A549 (cell line): ENCODE data around the gene PI4KB. TPM values are rescaled to one million over a fixed set of nuclear protein-coding genes. Genes with fewer than 3 reads are reported as not detected.
A peak's percentile ranks its signal among the peaks of the same experiment; 100 is the strongest.

Experiments used
- ATAC-seq, 2 experiments: fragments of 200-7000 bp in 1 of 2; fragments of >200 bp in 1 of 2; cut with Nextera tagmentation in 1 of 2; cut with Tn5 transposase in 1 of 2; 3 replicates each; pipeline versions ENCODE4 v1.8.0 to v1.9.1; 2018 to 2020; ENCODE audit warnings: mild to moderate bottlenecking in 1 of 2, moderate library complexity in 1 of 2
- CTCF ChIA-PET: fragments of 300-600 bp; sonication (Branson Sonifier 250); formaldehyde crosslinking; extraction: SDS; loops from one replicate; lab custom pipeline; 2021; ENCODE audit warnings: antibody characterized with exemption, inconsistent platforms; lab: Yijun Ruan, JAX
- POLR2A ChIA-PET: fragments of 350-600 bp; formaldehyde crosslinking; extraction: SDS; loops from one replicate; lab custom pipeline; 2021; ENCODE audit warnings: antibody characterized with exemption, inconsistent platforms; lab: Yijun Ruan, JAX
- DNase-seq, 2 experiments: peaks; one replicate each; pipeline versions ENCODE4 v3.0.0 to v3.0.0-alpha.2; 2011 to 2016; ENCODE audit warnings: low read depth in 1 of 2, low spot score in 1 of 2
- FAIRE-seq: peaks from 2 replicates; lab custom pipeline; 2011; peaks lifted over from hg19 to GRCh38; lab: Jason Lieb, UNC
- H3K27ac ChIP-seq, 2 experiments: fragments of >200 bp; sonication (Bioruptor Twin); formaldehyde crosslinking; 3 replicates each; pipeline ENCODE4 v1.5.1; 2016 to 2017
- H3K4me1 ChIP-seq: fragments of >200 bp; sonication (Bioruptor Twin); formaldehyde crosslinking; 3 replicates; pipeline ENCODE4 v1.6.1; 2016
- H3K4me2 ChIP-seq: fragments of >200 bp; sonication (Bioruptor Twin); formaldehyde crosslinking; 3 replicates; pipeline ENCODE4 v1.6.1; 2016
- H3K4me3 ChIP-seq: fragments of >200 bp; sonication (Bioruptor Twin); formaldehyde crosslinking; 3 replicates; pipeline ENCODE4 v1.5.1; 2016
- H3K9me3 ChIP-seq: fragments of >200 bp; sonication (Bioruptor Twin); formaldehyde crosslinking; 3 replicates; pipeline ENCODE4 v1.6.1; 2016
- CHD2 ChIP-seq: fragments of 150-350 bp; IDR thresholded peaks from 2 replicates; pipeline ENCODE4 v1.6.1; 2014; ENCODE audit warnings: low read length; ENCODE audit not compliant: partially characterized antibody
- CHD4 ChIP-seq: fragments of 200-600 bp; sonication (generic); IDR thresholded peaks from 2 replicates; pipeline ENCODE4 v1.6.1; 2016; ENCODE audit warnings: antibody characterized with exemption, mild to moderate bottlenecking, borderline replicate concordance
- CTCF ChIP-seq: fragments of >200 bp; sonication (Bioruptor Twin); formaldehyde crosslinking; IDR thresholded peaks from 3 replicates; pipeline ENCODE4 v1.5.1; 2016
- ELK1 ChIP-seq: fragments of 150-350 bp; IDR thresholded peaks from 2 replicates; pipeline ENCODE4 v1.6.1; 2014; ENCODE audit warnings: low read depth, mild to moderate bottlenecking, low read length
- EP300 ChIP-seq, 2 experiments: fragments of >200 bp; sonication (Bioruptor Twin); formaldehyde crosslinking; IDR thresholded peaks; 2 replicates in 1 of 2; 3 replicates in 1 of 2; pipeline ENCODE4 v1.6.1; 2016 to 2017
- FOXS1 ChIP-seq: fragments of 250-450 bp; sonication (Bioruptor Pico); IDR thresholded peaks from 2 replicates; pipeline ENCODE4 v1.5.0; 2020; ENCODE audit warnings: mild to moderate bottlenecking, moderate library complexity
- HMGXB4 ChIP-seq: fragments of 250-450 bp; sonication (Bioruptor Pico); IDR thresholded peaks from 2 replicates; pipeline ENCODE4 v1.5.0; 2021; ENCODE audit warnings: mild to moderate bottlenecking, moderate library complexity, borderline replicate concordance
- HOXB5 ChIP-seq: fragments of 250-450 bp; sonication (Bioruptor Pico); IDR thresholded peaks from 2 replicates; pipeline ENCODE4 v1.5.0; 2020; ENCODE audit warnings: mild to moderate bottlenecking, moderate library complexity
- JUN ChIP-seq, 2 experiments: fragments of >200 bp; sonication (Bioruptor Twin); formaldehyde crosslinking; IDR thresholded peaks; 2 replicates in 1 of 2; 3 replicates in 1 of 2; pipeline ENCODE4 v1.6.1; 2016 to 2017
- KDM1A ChIP-seq: fragments of 200-600 bp; sonication (generic); IDR thresholded peaks from 2 replicates; pipeline ENCODE4 v1.6.1; 2016; ENCODE audit warnings: low read depth, mild to moderate bottlenecking
- MAX ChIP-seq: IDR thresholded peaks from 2 replicates; pipeline ENCODE4 v1.6.1; 2012
- MYC ChIP-seq: IDR thresholded peaks from 2 replicates; pipeline ENCODE4 v1.6.1; 2012; ENCODE audit warnings: mild to moderate bottlenecking, inconsistent platforms, low read length, improper control_type of control experiment, borderline replicate concordance
- PBX3 ChIP-seq: IDR thresholded peaks from 2 replicates; pipeline ENCODE4 v1.6.1; 2012
- RAD21 ChIP-seq, 2 experiments: fragments of >200 bp in 1 of 2; sonication (Bioruptor Twin) in 1 of 2; formaldehyde crosslinking in 1 of 2; IDR thresholded peaks in 1 of 2; conservative IDR thresholded peaks in 1 of 2; 2 replicates in 1 of 2; 3 replicates in 1 of 2; pipeline ENCODE4 v1.6.1; 2012 to 2018; ENCODE audit warnings: inconsistent platforms in 1 of 2
- REST ChIP-seq: fragments of 200-600 bp; sonication (generic); IDR thresholded peaks from 2 replicates; pipeline ENCODE4 v1.6.1; 2016; ENCODE audit warnings: antibody characterized with exemption, mild to moderate bottlenecking, moderate library complexity
- RFX5 ChIP-seq: fragments of 450-650 bp; IDR thresholded peaks from 2 replicates; pipeline ENCODE4 v1.7.1; 2014; ENCODE audit warnings: antibody characterized with exemption, mild to moderate bottlenecking, moderate library complexity
- ZFP36 ChIP-seq: fragments of 450-650 bp; IDR thresholded peaks from 2 replicates; pipeline ENCODE4 v1.6.1; 2014; ENCODE audit warnings: borderline replicate concordance; ENCODE audit not compliant: partially characterized antibody
- WGBS: methylation state at CpG from one replicate; pipeline ENCODE4 v1.1.6; 2017; ENCODE audit errors: missing lambda C conversion rate; 5-methylcytosine and 5-hydroxymethylcytosine counted together
- polyA plus RNA-seq, 4 experiments: library from polyadenylated mRNA; depleted of rRNA in 3 of 4; stranded (reverse); fragments of >200 nt; fragmentation: RNase III in 1 of 4; extraction: RNeasy Plus Mini Kit Qiagen cat#74134 plus additional on column Dnase treatment in 1 of 4; gene quantifications; 2 replicates in 3 of 4; 3 replicates in 1 of 4; pipeline ENCODE4 v1.2.3, GENCODE V29; 2011 to 2017

Gene PI4KB
- polyA plus RNA-seq, 2 of the 4 experiments (the other 2 are of a cell fraction), result 26.8 to 34.4 TPM

- POLR2A ChIA-PET, result no interaction called here
- Histone ChIP-seq H3K4me2 (no peak overlapping the region), H3K4me3 (no peak overlapping the region), H3K9me3 (peaks cover 20% of the 10 kb centered on the region), H3K4me1 (peaks cover under 1% of the 10 kb centered on the region; the same call in 2 of the 3 replicates), H3K27ac (no peak overlapping the region)
- ATAC-seq (peak in 1 of 2 experiments; percentile 48; a peak in 2 of 6 replicates), DNase-seq (no peak), FAIRE-seq (no peak)
- TF ChIP-seq JUN (IDR thresholded peaks at IDR 0.05), result no peak
- no peak for TF ChIP-seq CHD4
- TF ChIP-seq RAD21 (conservative IDR thresholded peaks at IDR 0.05 in 1 of 2, IDR thresholded peaks at IDR 0.05 in 1 of 2), result no peak
- TF ChIP-seq HOXB5, result no peak
- TF ChIP-seq CHD2, result no peak
- CTCF ChIA-PET, result interaction anchor here (0.9 to 1.7 kb wide), 3 partner anchors 24 to 53 kb away, joined by 3 to 11 read pairs (median 3); partner anchors contain the start of gene PSMB4
- 85% methylated on average over 4 of the region's 4 CpGs for WGBS
These were observed 37.8 kb upstream of the PI4KB start for GRCh38 chr1:151364996-151365395.

- no peak for FAIRE-seq
- peaks cover 20% of the 10 kb centered on the region for H3K9me3 ChIP-seq
- peak in 1 of 2 experiments; percentile 23 for DNase-seq
- CTCF ChIA-PET, result interaction anchor here (1.1 to 14.4 kb wide), 2 partner anchors 22 to 62 kb away, joined by 5 to 108 read pairs; no protein-coding TSS in a partner anchor
- H3K4me3 ChIP-seq, result no peak overlapping the region
- H3K4me2 ChIP-seq, result no peak overlapping the region
- H3K4me1 ChIP-seq, result no peaks in the 10 kb centered on the region
- ATAC-seq, result no peak
- peak; percentile 96 for TF ChIP-seq ZFP36
- TF ChIP-seq REST, result no peak
- TF ChIP-seq, all 56 proteins: peak for 1
- POLR2A ChIA-PET, result no interaction called here
- 52% methylated on average over 3 of the region's 3 CpGs for WGBS
- H3K27ac ChIP-seq, result no peak overlapping the region
These were observed 35.3 kb upstream of the PI4KB start for GRCh38 chr1:151362308-151363155.

GRCh38 chr1:151361883-151362282 is 34.7 kb upstream of the PI4KB start:
- CTCF ChIA-PET, result interaction anchor here (14.4 kb wide), 1 partner anchor 21 kb away, joined by 108 read pairs; no protein-coding TSS in a partner anchor
- FAIRE-seq (no peak), DNase-seq (no peak), ATAC-seq (no peak)
- Histone ChIP-seq H3K4me2 (no peak overlapping the region), H3K27ac (no peak overlapping the region), H3K4me1 (no peaks in the 10 kb centered on the region), H3K4me3 (no peak overlapping the region)
- TF ChIP-seq FOXS1 (CRISPR knock-in tag), result no peak
- TF ChIP-seq MAX, result no peak
- TF ChIP-seq HOXB5, result no peak
- TF ChIP-seq MYC, result no peak
- no peak for TF ChIP-seq EP300 (IDR thresholded peaks at IDR 0.05)
- TF ChIP-seq, all 56 proteins: peak for 0
- POLR2A ChIA-PET, result no interaction called here
- peaks cover 20% of the 10 kb centered on the region for H3K9me3 ChIP-seq

GRCh38 chr1:151356696-151357095 is 29.5 kb upstream of the PI4KB start:
- Histone ChIP-seq H3K4me2 (no peak overlapping the region), H3K9me3 (peaks cover 9% of the 10 kb centered on the region), H3K4me3 (no peak overlapping the region), H3K27ac (no peak overlapping the region), H3K4me1 (no peaks in the 10 kb centered on the region)
- ATAC-seq (peak in 1 of 2 experiments; percentile 21; a peak in 1 of 6 replicates), FAIRE-seq (no peak), DNase-seq (no peak)
- 6% methylated on average over 2 of the region's 2 CpGs for WGBS
- CTCF ChIA-PET, result interaction anchor here (0.7 to 14.4 kb wide), 4 partner anchors 16 to 509 kb away, joined by 3 to 108 read pairs (median 4); no protein-coding TSS in a partner anchor
- POLR2A ChIA-PET, result no interaction called here
- TF ChIP-seq RFX5 (no peak), HMGXB4 (CRISPR knock-in tag) (no peak), PBX3 (no peak), CTCF (no peak), ELK1 (no peak), KDM1A (no peak)
